GM19372 (cell line): ENCODE data around the gene TP53BP2.
"Not testable (repeated sequence)": the region's sequence is repeated elsewhere in the genome, so short reads cannot be mapped to it uniquely, and the experiment has no call there.

Source experiments
- ATAC-seq: cut with Tn5 transposase; IDR thresholded peaks from one replicate; pipeline ENCODE4 v1.9.1; 2021; ENCODE audit warnings: mild to moderate bottlenecking, low read depth, moderate library complexity; ENCODE audit not compliant: unreplicated experiment

TP53BP2 gene, protein sequence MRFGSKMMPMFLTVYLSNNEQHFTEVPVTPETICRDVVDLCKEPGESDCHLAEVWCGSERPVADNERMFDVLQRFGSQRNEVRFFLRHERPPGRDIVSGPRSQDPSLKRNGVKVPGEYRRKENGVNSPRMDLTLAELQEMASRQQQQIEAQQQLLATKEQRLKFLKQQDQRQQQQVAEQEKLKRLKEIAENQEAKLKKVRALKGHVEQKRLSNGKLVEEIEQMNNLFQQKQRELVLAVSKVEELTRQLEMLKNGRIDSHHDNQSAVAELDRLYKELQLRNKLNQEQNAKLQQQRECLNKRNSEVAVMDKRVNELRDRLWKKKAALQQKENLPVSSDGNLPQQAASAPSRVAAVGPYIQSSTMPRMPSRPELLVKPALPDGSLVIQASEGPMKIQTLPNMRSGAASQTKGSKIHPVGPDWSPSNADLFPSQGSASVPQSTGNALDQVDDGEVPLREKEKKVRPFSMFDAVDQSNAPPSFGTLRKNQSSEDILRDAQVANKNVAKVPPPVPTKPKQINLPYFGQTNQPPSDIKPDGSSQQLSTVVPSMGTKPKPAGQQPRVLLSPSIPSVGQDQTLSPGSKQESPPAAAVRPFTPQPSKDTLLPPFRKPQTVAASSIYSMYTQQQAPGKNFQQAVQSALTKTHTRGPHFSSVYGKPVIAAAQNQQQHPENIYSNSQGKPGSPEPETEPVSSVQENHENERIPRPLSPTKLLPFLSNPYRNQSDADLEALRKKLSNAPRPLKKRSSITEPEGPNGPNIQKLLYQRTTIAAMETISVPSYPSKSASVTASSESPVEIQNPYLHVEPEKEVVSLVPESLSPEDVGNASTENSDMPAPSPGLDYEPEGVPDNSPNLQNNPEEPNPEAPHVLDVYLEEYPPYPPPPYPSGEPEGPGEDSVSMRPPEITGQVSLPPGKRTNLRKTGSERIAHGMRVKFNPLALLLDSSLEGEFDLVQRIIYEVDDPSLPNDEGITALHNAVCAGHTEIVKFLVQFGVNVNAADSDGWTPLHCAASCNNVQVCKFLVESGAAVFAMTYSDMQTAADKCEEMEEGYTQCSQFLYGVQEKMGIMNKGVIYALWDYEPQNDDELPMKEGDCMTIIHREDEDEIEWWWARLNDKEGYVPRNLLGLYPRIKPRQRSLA

GRCh38 chr1:223845810-223846682, at the start of gene TP53BP2:
Gene TP53BP2, minus strand, starts transcription at chr1:223845947. Its CDS starts 267 bp downstream, at chr1:223845680.
- peak; percentile 72 for ATAC-seq

- not testable (repeated sequence) for ATAC-seq
These were observed 44.7 kb upstream of the TP53BP2 start for GRCh38 chr1:223890494-223890893.

GRCh38 chr1:223889319-223889718, 43.6 kb upstream of the TP53BP2 start:
- not testable (repeated sequence) for ATAC-seq

DNA sequence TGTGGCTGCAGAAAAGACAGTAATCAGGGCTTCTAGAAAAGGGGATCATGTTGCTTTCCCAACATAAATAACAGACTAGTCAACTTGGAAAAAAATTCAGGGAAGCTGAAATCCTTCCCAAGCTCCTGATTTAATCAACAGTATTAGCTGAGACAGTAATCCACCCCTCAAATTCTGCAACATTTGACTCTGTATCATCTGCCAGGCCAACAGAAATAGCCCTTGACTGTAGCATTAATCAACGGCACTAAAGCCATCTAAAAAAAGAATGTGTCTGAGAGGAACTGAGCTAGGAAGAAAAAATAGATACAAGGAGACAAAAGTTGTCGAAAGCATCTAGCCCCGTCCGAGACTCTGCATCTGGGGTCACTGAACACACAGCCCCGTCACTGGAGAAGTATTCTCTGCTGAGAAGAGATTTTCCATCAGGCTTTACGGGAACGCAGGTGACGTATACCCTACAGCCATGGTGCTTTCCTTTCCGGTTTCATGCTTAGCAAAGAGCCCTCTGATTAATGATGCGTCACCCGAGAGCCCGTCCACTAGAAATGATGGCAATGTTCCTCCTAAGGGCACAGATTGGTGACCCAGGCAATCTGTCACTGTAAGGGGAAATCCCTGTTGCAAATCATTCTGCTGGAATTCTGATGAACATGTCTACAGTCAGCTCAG, 42.1 kb upstream of the TP53BP2 start:
- no peak for ATAC-seq

GRCh38 chr1:223886516-223886921, 40.8 kb upstream of the TP53BP2 start:
- ATAC-seq: no peak

GRCh38 chr1:223885614-223886013, 39.9 kb upstream of the TP53BP2 start:
- ATAC-seq: no peak

DNA sequence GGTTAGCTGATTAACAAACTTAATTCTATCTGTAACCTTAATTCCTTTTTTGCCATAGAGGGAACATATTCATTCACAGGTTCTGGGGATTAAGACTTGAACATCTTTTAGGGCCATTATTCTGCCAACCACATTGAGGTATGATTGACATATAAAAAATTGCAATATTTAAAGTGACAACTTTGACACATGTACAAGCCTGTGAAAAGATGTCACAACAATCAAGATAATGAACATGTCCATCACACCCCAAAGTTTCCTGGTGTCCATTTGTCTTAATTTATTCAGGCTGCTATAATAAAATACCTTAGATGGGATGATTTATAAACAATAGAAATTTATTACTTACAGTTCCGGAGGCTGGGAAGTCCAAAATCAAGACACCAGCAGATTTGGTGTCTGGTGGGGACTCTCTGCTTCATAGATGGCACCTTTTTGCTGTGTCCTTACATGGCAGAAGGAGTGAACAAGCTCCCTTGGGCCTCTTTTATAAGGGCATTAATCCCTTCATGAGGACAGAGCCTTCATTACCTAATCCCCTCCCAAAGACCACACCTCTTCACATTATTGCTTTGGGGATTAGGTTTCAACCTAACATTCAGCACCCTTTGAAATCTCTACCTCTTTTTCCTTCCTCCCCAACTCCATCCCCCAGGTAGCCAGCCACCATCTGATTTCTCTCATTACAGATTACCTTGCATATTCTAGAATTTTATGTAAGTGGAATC, 33.0 kb upstream of the TP53BP2 start:
- ATAC-seq: no peak

DNA sequence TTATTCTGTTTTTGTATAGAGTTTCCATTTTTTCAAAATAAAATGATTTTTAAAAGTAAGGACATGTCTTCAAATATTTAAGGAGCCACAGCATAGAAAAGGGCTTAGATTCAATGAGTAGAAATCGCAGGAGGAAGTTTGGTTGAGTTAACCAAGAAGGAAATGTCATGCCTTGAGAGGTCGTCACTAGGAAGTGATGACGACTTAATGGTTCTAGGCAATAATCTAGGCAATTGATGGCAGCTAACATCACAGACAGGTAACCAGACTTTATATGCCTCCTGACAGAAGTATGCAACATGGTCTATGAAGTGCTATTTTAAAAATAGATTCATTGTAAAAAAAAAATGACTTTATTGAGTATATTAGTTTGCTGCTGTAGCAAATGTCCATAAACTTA, 32.1 kb upstream of the TP53BP2 start:
- no peak for ATAC-seq

DNA sequence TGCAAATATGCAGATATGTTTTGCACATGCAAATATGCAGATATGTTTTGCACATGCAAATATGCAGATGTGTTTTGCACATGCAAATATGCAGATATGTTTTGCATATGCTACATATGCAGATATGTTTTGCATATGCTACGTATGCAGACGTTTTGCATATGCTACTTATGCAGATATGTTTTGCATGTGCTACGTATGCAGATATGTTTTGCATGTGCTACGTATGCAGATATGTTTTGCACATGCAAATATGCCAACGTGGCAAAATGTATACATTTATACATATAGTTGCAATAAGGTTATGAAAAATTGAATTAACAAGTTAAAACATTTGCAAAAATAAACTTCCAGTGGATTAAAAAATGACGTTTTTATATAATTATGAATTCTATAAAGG, 30.8 kb upstream of the TP53BP2 start:
- no peak for ATAC-seq

- ATAC-seq: no peak
These were observed 27.3 kb upstream of the TP53BP2 start for GRCh38 chr1:223873044-223873443.

DNA sequence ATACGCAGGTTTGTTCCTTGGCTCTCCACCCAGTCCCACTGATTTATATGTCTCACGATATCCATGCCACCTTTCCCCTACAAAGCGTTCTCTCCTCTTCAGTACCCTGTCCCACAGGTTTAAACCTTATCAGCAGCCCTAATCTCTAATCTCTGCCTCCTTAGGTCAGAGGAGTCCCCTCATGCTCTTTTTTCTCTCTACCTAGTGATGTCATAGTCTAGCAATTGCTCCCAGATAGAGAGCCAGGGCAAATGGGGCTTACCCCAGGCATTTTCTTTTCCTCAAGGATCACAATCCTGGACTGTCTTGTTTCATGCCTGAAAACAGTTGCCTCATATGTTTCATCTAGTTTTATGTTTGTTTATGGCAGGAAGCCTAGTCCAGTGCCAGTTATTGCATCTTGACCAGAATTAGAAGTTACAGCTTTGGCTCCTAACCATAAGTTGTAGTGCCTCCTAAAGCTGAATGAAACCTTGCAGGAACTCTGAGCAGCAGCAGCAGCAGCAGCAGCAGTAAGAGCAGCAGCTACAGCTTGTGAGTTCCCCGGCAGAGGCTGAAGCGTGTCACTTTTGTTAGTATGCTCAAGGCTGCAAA, 26.7 kb upstream of the TP53BP2 start:
- ATAC-seq: no peak

- no peak for ATAC-seq
These were observed 25.1 kb upstream of the TP53BP2 start for GRCh38 chr1:223870617-223871574.

DNA sequence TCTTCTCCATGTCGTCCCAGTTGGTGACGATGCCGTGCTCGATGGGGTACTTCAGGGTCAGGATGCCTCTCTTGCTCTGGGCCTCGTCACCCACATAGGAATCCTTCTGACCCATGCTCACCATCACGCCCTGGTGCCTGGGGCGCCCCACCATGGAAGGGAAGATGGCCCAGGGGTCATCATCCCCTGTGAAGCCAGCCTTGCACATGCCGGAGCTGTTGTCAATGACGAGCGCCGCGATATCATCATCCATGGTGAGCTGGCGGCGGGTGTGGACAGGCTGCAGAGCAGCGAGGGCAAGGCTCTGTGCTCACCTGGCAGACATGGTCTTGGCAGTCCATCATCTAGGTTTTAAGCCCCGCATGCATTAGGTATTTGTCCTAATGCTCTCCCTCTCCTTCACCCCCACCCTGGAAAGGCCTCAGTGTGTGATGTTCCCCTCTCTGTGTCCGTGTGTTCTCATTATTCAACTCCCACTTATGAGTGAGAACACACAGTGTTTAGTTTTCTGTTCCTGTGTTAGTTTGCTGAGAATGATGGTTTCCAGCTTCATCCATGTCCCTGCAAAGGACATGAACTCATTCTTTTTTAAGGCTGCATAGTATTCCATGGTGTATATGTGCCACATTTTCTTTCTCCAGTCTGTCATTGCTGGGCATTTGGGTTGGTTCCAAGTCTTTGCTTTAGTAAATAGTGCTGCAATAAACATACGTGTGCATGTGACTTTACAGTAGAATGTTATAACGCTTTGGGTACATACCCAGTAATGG, 19.0 kb upstream of the TP53BP2 start:
- ATAC-seq: not testable (repeated sequence)

GRCh38 chr1:223864084-223864483, 18.3 kb upstream of the TP53BP2 start:
- ATAC-seq: no peak

DNA sequence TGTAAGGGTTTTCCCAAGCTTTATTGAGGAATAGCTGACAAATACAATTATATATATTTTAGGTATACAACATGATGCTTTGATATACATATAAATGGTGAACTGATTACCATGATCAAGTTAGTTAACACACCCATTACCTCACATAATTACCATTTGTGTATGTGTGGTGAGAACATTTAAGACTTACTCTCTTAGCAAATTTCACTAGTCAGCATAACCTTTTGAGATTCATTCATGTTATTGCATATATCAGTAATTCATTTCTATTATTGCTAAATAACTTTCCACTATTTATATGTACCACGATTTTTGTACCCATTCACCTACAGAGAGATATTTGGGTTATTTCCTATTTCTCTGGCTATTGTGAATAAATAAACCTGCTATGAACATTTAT, 16.2 kb upstream of the TP53BP2 start:
- no peak for ATAC-seq

- ATAC-seq: no peak
These were observed 14.4 kb upstream of the TP53BP2 start for GRCh38 chr1:223860051-223860622.
